ENCODE results near the gene PRRC2A.

GRCh38 chr6:31621991-31622390 lies 1.5 kb downstream of the PRRC2A start:
- no peak for TF ChIP-seq POLR2AphosphoS5 (IDR thresholded peaks at IDR 0.05; ENCODE audit: low read depth)
- no peak for TF ChIP-seq REST (IDR thresholded peaks at IDR 0.05; ENCODE audit: insufficient replicate concordance, low read depth)
- TF ChIP-seq CTCF (IDR thresholded peaks at IDR 0.05; ENCODE audit: insufficient read depth, low read length): no peak
- TF ChIP-seq GABPA (IDR thresholded peaks at IDR 0.05; ENCODE audit: low read depth): no peak
